Pons (tissue), 1 donor: Measurements from ENCODE around the gene SSR4.

Experiments
- DNase-seq: peaks from one replicate; pipeline ENCODE4 v3.0.0-alpha.2; 2016; ENCODE audit warnings: low spot score

Gene SSR4

GRCh38 chrX:153829799-153830639, 35.6 kb downstream of the SSR4 start, which contains the start of gene PDZD4:
Gene PDZD4, minus strand, starts transcription at chrX:153830544. Its CDS starts 246 bp downstream, at chrX:153830298.
- DNase-seq, result no peak

- DNase-seq, result no peak
These were observed 36.4 kb downstream of the SSR4 start for GRCh38 chrX:153830640-153831428.

GRCh38 chrX:153831429-153832150, 37.1 kb downstream of the SSR4 start:
- DNase-seq, result no peak

GRCh38 chrX:153832728-153833127, 38.3 kb downstream of the SSR4 start:
- no peak for DNase-seq

DNA sequence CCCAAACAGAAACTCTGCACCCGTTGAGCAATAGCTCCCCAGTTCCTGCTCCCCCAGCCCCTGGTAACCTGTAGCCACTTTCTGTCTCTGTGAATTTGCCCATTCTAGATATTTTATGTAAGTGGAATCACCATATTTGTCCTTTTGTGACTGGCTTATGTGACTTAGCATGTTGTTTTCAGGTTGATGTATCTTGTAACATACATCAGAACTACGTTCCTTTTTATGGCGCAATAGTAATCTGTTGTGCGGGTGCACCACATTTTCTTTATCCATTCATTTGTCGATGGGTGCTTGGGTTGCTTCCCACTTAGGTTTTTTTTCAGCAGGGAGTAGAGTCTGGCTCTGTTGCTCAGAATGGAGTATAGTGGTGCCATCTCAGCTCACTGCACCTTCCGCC, 42.5 kb downstream of the SSR4 start:
- DNase-seq, result no peak

DNA sequence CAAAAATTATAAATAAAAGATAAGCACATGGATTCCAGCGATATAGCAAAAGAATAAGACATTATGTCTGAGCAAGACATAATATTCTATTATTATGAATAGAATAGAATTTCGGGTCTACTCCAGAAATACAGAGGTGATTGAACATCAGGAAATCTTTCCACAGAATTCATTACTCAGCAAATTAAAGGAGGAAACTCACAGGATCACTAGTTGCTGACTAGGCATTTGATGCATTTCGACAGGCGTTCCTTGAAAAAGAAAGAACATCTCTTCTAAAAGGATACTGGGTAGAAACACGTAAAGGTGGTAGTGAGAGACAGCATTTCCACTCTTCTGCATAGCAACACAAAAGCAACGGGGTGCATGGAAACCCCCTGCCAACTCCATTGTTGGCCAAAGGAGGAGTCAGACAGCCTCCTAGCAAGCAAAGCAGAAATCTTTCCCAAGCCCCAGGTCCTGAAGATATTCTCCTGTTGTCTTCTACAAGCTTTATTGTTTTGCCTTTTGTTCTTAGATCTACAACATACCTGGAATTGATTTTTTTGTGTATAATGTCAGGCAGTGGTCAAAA, 50.1 kb downstream of the SSR4 start:
- no peak for DNase-seq

DNA sequence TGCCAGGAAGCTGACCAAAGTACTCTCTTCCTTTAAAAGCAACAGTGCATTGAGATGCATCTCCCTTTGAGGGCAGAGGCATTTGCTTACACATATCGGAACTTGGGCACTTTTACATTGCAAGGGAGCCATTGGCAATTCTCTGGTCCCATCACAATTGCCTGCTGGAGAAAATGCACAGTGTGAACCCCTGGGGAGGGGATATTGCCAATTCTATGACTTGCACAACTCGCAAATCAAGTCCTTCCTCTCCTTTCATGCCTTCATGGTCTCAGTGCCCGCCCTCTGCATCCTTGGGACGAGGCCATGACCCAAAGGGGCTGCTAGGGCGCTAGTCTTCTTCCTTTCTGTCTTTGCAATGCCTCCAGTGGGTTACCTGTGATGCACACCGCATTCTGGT, 50.7 kb downstream of the SSR4 start:
- DNase-seq, result no peak

DNA sequence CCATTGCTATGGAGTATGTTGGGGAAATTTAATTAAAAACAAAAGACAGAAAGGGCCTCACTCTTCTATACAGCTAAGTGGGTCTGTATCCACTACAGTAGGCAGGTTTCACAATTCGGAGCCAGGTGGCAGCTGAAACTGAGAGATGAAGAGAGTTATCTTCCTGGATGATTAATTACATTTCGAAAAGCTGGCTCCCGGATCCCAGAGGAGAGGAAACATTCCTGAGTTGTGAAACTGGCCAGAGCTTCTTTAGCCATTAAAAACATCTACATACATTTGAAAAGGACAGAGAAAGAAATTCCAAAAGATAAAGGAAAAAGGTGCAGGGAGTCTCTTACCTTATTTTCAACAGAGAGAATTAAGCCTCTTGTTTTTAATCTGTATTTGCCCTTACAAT, 51.4 kb downstream of the SSR4 start:
- no peak for DNase-seq
